Activated CD4-positive, CD25-positive, alpha-beta regulatory T cell treated with anti-CD3 and anti-CD28 coated beads, Interleukin-2, amount 50 U/mL, for 16 hours (primary cell): ENCODE results near the gene EBF3.

Experiments used
- DNase-seq: peaks from one replicate; pipeline ENCODE4 v3.0.0-alpha.2; 2020; ENCODE audit warnings: low read depth, low spot score

The EBF3 gene

GRCh38 chr10:129959544-129960480 is 4.3 kb downstream of the EBF3 start:
- DNase-seq, result no peak

GRCh38 chr10:129958629-129959543 is 5.2 kb downstream of the EBF3 start:
- DNase-seq, result no peak

- DNase-seq, result no peak
Observed at GRCh38 chr10:129958148-129958628, 5.9 kb downstream of the EBF3 start.

GRCh38 chr10:129956876-129957673 is 7.0 kb downstream of the EBF3 start:
- no peak for DNase-seq

GRCh38 chr10:129956286-129956670 is 7.8 kb downstream of the EBF3 start:
- no peak for DNase-seq

- DNase-seq, result no peak
Observed at GRCh38 chr10:129955601-129956285, 8.3 kb downstream of the EBF3 start.

GRCh38 chr10:129954492-129955315 is 9.4 kb downstream of the EBF3 start:
- DNase-seq, result no peak

GRCh38 chr10:129953119-129954051 is 10.7 kb downstream of the EBF3 start:
- DNase-seq, result no peak

GRCh38 chr10:129952378-129953118 is 11.5 kb downstream of the EBF3 start:
- no peak for DNase-seq

- no peak for DNase-seq
Observed at GRCh38 chr10:129951970-129952265, 12.2 kb downstream of the EBF3 start.

- DNase-seq, result no peak
Observed at GRCh38 chr10:129951101-129951969, 12.7 kb downstream of the EBF3 start.

- no peak for DNase-seq
Observed at GRCh38 chr10:129950676-129951075, 13.4 kb downstream of the EBF3 start.

GRCh38 chr10:129949891-129950291 is 14.2 kb downstream of the EBF3 start:
- no peak for DNase-seq

- no peak for DNase-seq
Observed at GRCh38 chr10:129949411-129949810, 14.7 kb downstream of the EBF3 start.

GRCh38 chr10:129946859-129947258 is 17.2 kb downstream of the EBF3 start:
- DNase-seq, result no peak

- DNase-seq, result no peak
Observed at GRCh38 chr10:129945941-129946760, 17.9 kb downstream of the EBF3 start.
